Activated naive CD4-positive, alpha-beta T cell treated with anti-CD3 and anti-CD28 coated beads, Interleukin-2, amount 10 ng/mL, durations not matched to agents 7 days and 5 days (primary cell): Measurements from ENCODE around the gene SHROOM3.
"Not testable (repeated sequence)": the region's sequence is repeated elsewhere in the genome, so short reads cannot be mapped to it uniquely, and the experiment has no call there.

Source experiments
- CTCF ChIA-PET: fragments of 350-600 bp; sonication (Branson Sonifier 250); formaldehyde crosslinking; loops from one replicate; lab custom pipeline; 2021; ENCODE audit warnings: antibody characterized with exemption; lab: Charles Lee
- DNase-seq: peaks from one replicate; pipeline ENCODE4 v3.0.0-alpha.2; 2020
- H3K27ac Mint-ChIP-seq: one replicate; pipeline ENCODE4 v1.8.0; 2021; ENCODE audit warnings: mild to moderate bottlenecking, moderate library complexity, mixed read lengths
- H3K27me3 Mint-ChIP-seq: one replicate; pipeline ENCODE4 v1.8.0; 2021; ENCODE audit warnings: mild to moderate bottlenecking, mixed read lengths
- H3K36me3 Mint-ChIP-seq: one replicate; pipeline ENCODE4 v1.8.0; 2021; ENCODE audit warnings: mixed read lengths
- H3K4me1 Mint-ChIP-seq: one replicate; pipeline ENCODE4 v1.8.0; 2021; ENCODE audit warnings: mixed read lengths
- H3K4me3 Mint-ChIP-seq: one replicate; pipeline ENCODE4 v1.8.0; 2021; ENCODE audit warnings: mild to moderate bottlenecking, moderate library complexity, mixed read lengths
- H3K9me3 Mint-ChIP-seq: one replicate; pipeline ENCODE4 v1.8.0; 2021; ENCODE audit warnings: mixed read lengths

SHROOM3 gene

DNA sequence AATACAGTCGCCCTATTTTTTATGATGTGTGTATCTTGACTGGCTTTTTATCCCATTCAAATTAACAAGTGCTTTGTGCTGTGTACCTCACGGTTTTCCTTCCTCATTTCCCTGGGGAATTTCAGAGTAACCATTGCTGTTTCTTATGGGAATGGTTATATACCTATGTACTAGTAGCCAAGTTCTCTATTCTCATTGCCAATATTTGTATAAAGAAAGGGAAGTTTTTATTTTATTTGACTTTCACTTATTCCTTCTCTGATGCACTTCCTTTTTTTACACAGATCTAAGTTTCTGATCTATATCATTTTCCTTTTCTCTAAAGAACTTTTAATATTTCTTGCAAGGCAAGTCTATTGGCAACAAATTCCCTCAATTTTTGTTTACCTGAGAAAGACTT is 281.6 kb downstream of the SHROOM3 start:
- Mint-ChIP-seq H3K4me3 (no peak overlapping the region), H3K9me3 (no peaks in the 10 kb centered on the region), H3K27ac (no peak overlapping the region), H3K27me3 (no peaks in the 10 kb centered on the region), H3K36me3 (no peaks in the 10 kb centered on the region), H3K4me1 (peaks cover 2% of the 10 kb centered on the region)
- CTCF ChIA-PET = no interaction called here
- no peak for DNase-seq

- no peaks in the 10 kb centered on the region for H3K36me3 Mint-ChIP-seq
- H3K4me3 Mint-ChIP-seq = no peak overlapping the region
- CTCF ChIA-PET = no interaction called here
- no peak overlapping the region for H3K27ac Mint-ChIP-seq
- DNase-seq = no peak
- peaks cover 2% of the 10 kb centered on the region for H3K4me1 Mint-ChIP-seq
- no peaks in the 10 kb centered on the region for H3K27me3 Mint-ChIP-seq
- no peaks in the 10 kb centered on the region for H3K9me3 Mint-ChIP-seq
Measured at GRCh38 chr4:76717431-76717830, 282.4 kb downstream of the SHROOM3 start.

DNA sequence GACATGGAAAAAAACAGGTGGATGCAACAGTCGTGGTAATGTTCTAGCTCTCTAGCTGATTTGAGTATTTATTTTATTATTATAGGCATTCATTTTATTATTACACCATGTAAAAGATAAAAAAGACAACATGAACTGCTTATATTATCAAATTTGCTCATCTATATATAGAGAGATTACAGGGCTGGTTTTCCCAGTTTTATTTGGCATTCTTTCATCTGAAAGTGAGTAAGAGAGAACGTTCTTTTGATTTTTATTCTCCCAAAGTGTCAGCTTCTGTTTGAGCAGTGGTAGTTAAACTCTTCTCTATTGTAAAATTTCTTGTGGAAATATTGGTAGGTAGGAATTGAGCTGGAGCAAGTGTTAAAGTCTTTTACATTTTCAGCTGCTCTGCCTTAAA is 283.0 kb downstream of the SHROOM3 start:
- no peak for DNase-seq
- H3K36me3 Mint-ChIP-seq = no peaks in the 10 kb centered on the region
- H3K4me1 Mint-ChIP-seq = peaks cover 2% of the 10 kb centered on the region
- no peak overlapping the region for H3K4me3 Mint-ChIP-seq
- H3K27me3 Mint-ChIP-seq = no peaks in the 10 kb centered on the region
- H3K9me3 Mint-ChIP-seq = no peaks in the 10 kb centered on the region
- CTCF ChIA-PET = interaction anchor here (1.2 kb wide), 1 partner anchor 40 kb away, joined by 3 read pairs; no protein-coding TSS in a partner anchor
- no peak overlapping the region for H3K27ac Mint-ChIP-seq

DNA sequence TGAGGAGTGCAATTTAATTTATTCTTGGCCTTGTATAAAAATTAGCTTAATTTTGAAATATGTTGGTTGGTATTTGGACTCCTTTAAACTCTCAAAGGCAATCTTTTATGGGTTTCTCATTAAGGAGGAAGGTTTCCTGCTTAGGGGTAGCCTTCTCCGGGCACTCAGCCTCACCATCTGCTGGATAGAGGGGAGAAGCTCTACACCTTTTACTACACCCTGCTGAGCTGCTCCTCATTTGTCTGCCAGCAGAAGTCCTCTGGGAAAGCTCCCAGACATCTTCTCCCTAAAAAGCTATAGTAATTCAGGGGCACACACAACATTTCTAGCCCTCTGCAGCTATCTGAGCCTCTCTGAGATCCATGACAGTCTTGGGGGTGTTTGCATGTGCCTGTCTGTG is 283.8 kb downstream of the SHROOM3 start:
- no peak for DNase-seq
- H3K4me1 Mint-ChIP-seq = peaks cover 2% of the 10 kb centered on the region
- no peak overlapping the region for H3K4me3 Mint-ChIP-seq
- H3K27me3 Mint-ChIP-seq = no peaks in the 10 kb centered on the region
- no peaks in the 10 kb centered on the region for H3K9me3 Mint-ChIP-seq
- H3K27ac Mint-ChIP-seq = no peak overlapping the region
- CTCF ChIA-PET = interaction anchor here (1.2 kb wide), 1 partner anchor 39 kb away, joined by 3 read pairs; no protein-coding TSS in a partner anchor
- H3K36me3 Mint-ChIP-seq = no peaks in the 10 kb centered on the region

- Mint-ChIP-seq H3K4me1 (no peaks in the 10 kb centered on the region), H3K9me3 (no peaks in the 10 kb centered on the region), H3K27me3 (no peaks in the 10 kb centered on the region), H3K4me3 (no peak overlapping the region), H3K36me3 (no peaks in the 10 kb centered on the region), H3K27ac (no peak overlapping the region)
- CTCF ChIA-PET = no interaction called here
- DNase-seq = no peak
Measured at GRCh38 chr4:76720121-76720520, 285.1 kb downstream of the SHROOM3 start.

- CTCF ChIA-PET, H3K27ac Mint-ChIP-seq, H3K27me3 Mint-ChIP-seq: not testable (repeated sequence)
Measured at GRCh38 chr4:76722146-76722545, 287.1 kb downstream of the SHROOM3 start.

GRCh38 chr4:76722838-76723237 is 287.8 kb downstream of the SHROOM3 start:
- CTCF ChIA-PET = no interaction called here
- H3K27me3 Mint-ChIP-seq = peaks cover 8% of the 10 kb centered on the region
- H3K4me1 Mint-ChIP-seq = no peaks in the 10 kb centered on the region
- no peaks in the 10 kb centered on the region for H3K36me3 Mint-ChIP-seq
- DNase-seq = no peak
- no peaks in the 10 kb centered on the region for H3K9me3 Mint-ChIP-seq
- H3K27ac Mint-ChIP-seq = no peak overlapping the region
- no peak overlapping the region for H3K4me3 Mint-ChIP-seq

More at GRCh38 chr4:76722146-76722545, 287.1 kb downstream of the SHROOM3 start:
- H3K4me1 Mint-ChIP-seq, DNase-seq, H3K9me3 Mint-ChIP-seq, H3K36me3 Mint-ChIP-seq, H3K4me3 Mint-ChIP-seq: not testable (repeated sequence)

- no peak overlapping the region for H3K4me3 Mint-ChIP-seq
- H3K4me1 Mint-ChIP-seq = no peaks in the 10 kb centered on the region
- H3K36me3 Mint-ChIP-seq = no peaks in the 10 kb centered on the region
- no peak overlapping the region for H3K27ac Mint-ChIP-seq
- no peaks in the 10 kb centered on the region for H3K9me3 Mint-ChIP-seq
- CTCF ChIA-PET = no interaction called here
- no peak for DNase-seq
- H3K27me3 Mint-ChIP-seq = peaks cover 8% of the 10 kb centered on the region
Measured at GRCh38 chr4:76723373-76723772, 288.3 kb downstream of the SHROOM3 start.

GRCh38 chr4:76723924-76724323 is 288.9 kb downstream of the SHROOM3 start:
- H3K4me3 Mint-ChIP-seq = no peak overlapping the region
- no peaks in the 10 kb centered on the region for H3K9me3 Mint-ChIP-seq
- DNase-seq = no peak
- H3K27me3 Mint-ChIP-seq = peaks cover 8% of the 10 kb centered on the region
- H3K4me1 Mint-ChIP-seq = no peaks in the 10 kb centered on the region
- no peak overlapping the region for H3K27ac Mint-ChIP-seq
- H3K36me3 Mint-ChIP-seq = no peaks in the 10 kb centered on the region
- CTCF ChIA-PET = no interaction called here

- no peaks in the 10 kb centered on the region for H3K9me3 Mint-ChIP-seq
- H3K4me3 Mint-ChIP-seq = no peak overlapping the region
- CTCF ChIA-PET = no interaction called here
- no peaks in the 10 kb centered on the region for H3K36me3 Mint-ChIP-seq
- H3K4me1 Mint-ChIP-seq = no peaks in the 10 kb centered on the region
- H3K27ac Mint-ChIP-seq = no peak overlapping the region
- peaks cover 8% of the 10 kb centered on the region for H3K27me3 Mint-ChIP-seq
- no peak for DNase-seq
Measured at GRCh38 chr4:76725039-76725438, 290.0 kb downstream of the SHROOM3 start.

DNA sequence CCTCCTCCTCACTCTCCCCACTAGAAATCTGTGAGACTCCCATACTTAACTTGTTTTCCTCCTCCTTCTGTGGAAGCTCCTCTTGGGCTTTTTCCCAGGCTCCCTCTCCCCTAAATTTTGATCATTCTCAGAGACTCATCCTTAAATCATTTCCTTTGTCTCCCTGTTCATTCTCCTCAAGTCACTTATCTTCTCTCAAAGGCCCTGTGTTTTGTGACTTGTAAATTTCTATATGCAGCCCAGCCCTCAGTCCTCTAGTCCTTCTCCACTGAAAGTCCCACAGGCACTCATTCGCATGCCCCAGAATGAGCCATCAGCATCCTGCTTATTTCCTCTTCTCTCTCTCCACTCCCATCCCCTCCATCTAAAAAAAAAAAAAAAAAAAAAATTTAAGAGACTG is 291.1 kb downstream of the SHROOM3 start:
- H3K4me1 Mint-ChIP-seq = no peaks in the 10 kb centered on the region
- peaks cover 8% of the 10 kb centered on the region for H3K27me3 Mint-ChIP-seq
- CTCF ChIA-PET = no interaction called here
- no peak for DNase-seq
- no peaks in the 10 kb centered on the region for H3K36me3 Mint-ChIP-seq
- H3K9me3 Mint-ChIP-seq = no peaks in the 10 kb centered on the region
- no peak overlapping the region for H3K27ac Mint-ChIP-seq
- no peak overlapping the region for H3K4me3 Mint-ChIP-seq

- no peak for DNase-seq
- H3K4me1 Mint-ChIP-seq = no peaks in the 10 kb centered on the region
- H3K27ac Mint-ChIP-seq = no peak overlapping the region
- H3K27me3 Mint-ChIP-seq = peaks cover 8% of the 10 kb centered on the region
- no peaks in the 10 kb centered on the region for H3K9me3 Mint-ChIP-seq
- no peaks in the 10 kb centered on the region for H3K36me3 Mint-ChIP-seq
- no peak overlapping the region for H3K4me3 Mint-ChIP-seq
- CTCF ChIA-PET = no interaction called here
Measured at GRCh38 chr4:76726631-76727030, 291.6 kb downstream of the SHROOM3 start.

- H3K9me3 Mint-ChIP-seq, CTCF ChIA-PET: not testable (repeated sequence)
Measured at GRCh38 chr4:76727934-76728333, 292.9 kb downstream of the SHROOM3 start.

GRCh38 chr4:76729460-76729859 is 294.4 kb downstream of the SHROOM3 start:
- Mint-ChIP-seq H3K36me3 (no peaks in the 10 kb centered on the region), H3K4me3 (no peak overlapping the region), H3K27ac (no peak overlapping the region), H3K4me1 (no peaks in the 10 kb centered on the region), H3K27me3 (peaks cover 12% of the 10 kb centered on the region), H3K9me3 (no peaks in the 10 kb centered on the region)
- CTCF ChIA-PET = interaction anchor here (1.4 kb wide), 1 partner anchor 26 kb away, joined by 3 read pairs; no protein-coding TSS in a partner anchor
- no peak for DNase-seq

More at GRCh38 chr4:76727934-76728333, 292.9 kb downstream of the SHROOM3 start:
- not testable (repeated sequence) for DNase-seq, H3K4me3 Mint-ChIP-seq, H3K27me3 Mint-ChIP-seq, H3K27ac Mint-ChIP-seq, H3K36me3 Mint-ChIP-seq, H3K4me1 Mint-ChIP-seq

- Mint-ChIP-seq H3K4me1 (no peaks in the 10 kb centered on the region), H3K27me3 (peaks cover 12% of the 10 kb centered on the region), H3K36me3 (no peaks in the 10 kb centered on the region), H3K27ac (no peak overlapping the region), H3K4me3 (no peak overlapping the region), H3K9me3 (no peaks in the 10 kb centered on the region)
- CTCF ChIA-PET = interaction anchor here (1.4 kb wide), 1 partner anchor 27 kb away, joined by 3 read pairs; no protein-coding TSS in a partner anchor
- DNase-seq = no peak
Measured at GRCh38 chr4:76729980-76730379, 295.0 kb downstream of the SHROOM3 start.
